Measurements from ENCODE around the gene EPHB1.
"Not testable (repeated sequence)": the region's sequence is repeated elsewhere in the genome, so short reads cannot be mapped to it uniquely, and the experiment has no call there.

Gene EPHB1

DNA sequence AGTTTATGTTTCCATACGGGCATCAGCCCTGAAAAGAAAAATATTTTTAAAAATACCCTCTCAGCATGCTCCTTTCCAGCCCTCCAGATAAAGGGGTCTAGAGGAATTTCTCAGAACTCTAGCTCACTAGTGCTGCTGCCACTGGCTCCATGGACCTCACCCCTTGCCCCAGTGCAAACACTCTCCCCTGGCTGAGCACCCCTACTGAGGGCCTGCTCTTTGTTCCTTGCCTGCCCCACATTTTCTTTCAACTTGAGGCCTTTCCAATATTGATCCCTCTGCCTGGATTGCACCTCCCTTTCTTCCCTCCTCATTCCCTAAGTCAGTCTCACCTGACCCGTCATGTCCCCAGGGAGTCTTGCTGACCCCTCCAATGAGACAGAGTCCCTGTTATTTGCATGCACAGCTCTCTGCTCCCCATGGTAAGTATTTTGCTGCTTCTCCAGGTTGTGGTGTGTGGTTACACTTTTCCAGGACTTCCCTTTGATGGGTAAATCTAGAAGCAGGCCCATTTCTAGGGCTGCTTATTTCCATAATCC is 196.5 kb downstream of the EPHB1 start:
- Histone ChIP-seq H3K9ac (ENCODE audit: low read length) (no peak overlapping the region), H3K4me3 (ENCODE audit: low read length) (no peak overlapping the region), H3K9me3 (ENCODE audit: control insufficient read depth, low read length) (no peaks in the 10 kb centered on the region), H3K36me3 (ENCODE audit: control insufficient read depth, insufficient read depth, low read length, severe bottlenecking) (no peaks in the 10 kb centered on the region), H3K4me1 (ENCODE audit: control insufficient read depth, insufficient read depth, low read length) (no peaks in the 10 kb centered on the region), H3K27me3 (replicated peaks; ENCODE audit: control insufficient read depth, insufficient read depth, low read length) (no peaks in the 10 kb centered on the region)
- no peak for DNase-seq (ENCODE audit: low read depth)

- no peaks in the 10 kb centered on the region for H3K27me3 ChIP-seq (replicated peaks; ENCODE audit: control insufficient read depth, insufficient read depth, low read length)
- no peaks in the 10 kb centered on the region for H3K36me3 ChIP-seq (ENCODE audit: control insufficient read depth, insufficient read depth, low read length, severe bottlenecking)
- no peak overlapping the region for H3K4me3 ChIP-seq (ENCODE audit: low read length)
- no peaks in the 10 kb centered on the region for H3K9me3 ChIP-seq (ENCODE audit: control insufficient read depth, low read length)
- no peak for DNase-seq (ENCODE audit: low read depth)
- no peaks in the 10 kb centered on the region for H3K4me1 ChIP-seq (ENCODE audit: control insufficient read depth, insufficient read depth, low read length)
- no peak overlapping the region for H3K9ac ChIP-seq (ENCODE audit: low read length)
Observed at GRCh38 chr3:134992180-134992579, 197.1 kb downstream of the EPHB1 start.

DNA sequence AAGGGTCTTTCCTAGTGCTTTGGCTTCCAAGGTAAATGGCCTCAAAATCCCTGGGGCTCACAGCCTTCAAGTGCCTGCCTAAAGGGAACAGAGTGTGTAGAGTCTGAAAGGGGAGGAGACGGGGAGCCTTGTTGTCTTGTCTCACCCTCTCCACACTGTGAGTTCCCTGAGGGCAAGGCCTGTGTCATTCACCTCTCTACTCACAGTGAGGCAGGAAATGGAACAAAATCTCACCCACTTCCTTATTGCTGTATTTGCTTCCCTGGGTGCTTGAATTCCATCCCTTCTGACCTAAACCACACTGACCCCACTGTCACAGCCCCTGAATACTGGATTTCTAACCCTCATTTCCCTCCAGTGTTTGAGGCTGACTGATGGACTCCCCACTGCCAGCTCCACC is 197.5 kb downstream of the EPHB1 start:
- Histone ChIP-seq H3K9ac (ENCODE audit: low read length) (no peak overlapping the region), H3K27me3 (replicated peaks; ENCODE audit: control insufficient read depth, insufficient read depth, low read length) (no peaks in the 10 kb centered on the region), H3K9me3 (ENCODE audit: control insufficient read depth, low read length) (no peaks in the 10 kb centered on the region), H3K4me1 (ENCODE audit: control insufficient read depth, insufficient read depth, low read length) (no peaks in the 10 kb centered on the region), H3K4me3 (ENCODE audit: low read length) (no peak overlapping the region), H3K36me3 (ENCODE audit: control insufficient read depth, insufficient read depth, low read length, severe bottlenecking) (no peaks in the 10 kb centered on the region)
- no peak for DNase-seq (ENCODE audit: low read depth)

- Histone ChIP-seq H3K9me3 (ENCODE audit: control insufficient read depth, low read length) (no peaks in the 10 kb centered on the region), H3K4me1 (ENCODE audit: control insufficient read depth, insufficient read depth, low read length) (no peaks in the 10 kb centered on the region), H3K27me3 (replicated peaks; ENCODE audit: control insufficient read depth, insufficient read depth, low read length) (no peaks in the 10 kb centered on the region), H3K36me3 (ENCODE audit: control insufficient read depth, insufficient read depth, low read length, severe bottlenecking) (no peaks in the 10 kb centered on the region), H3K4me3 (ENCODE audit: low read length) (no peak overlapping the region), H3K9ac (ENCODE audit: low read length) (no peak overlapping the region)
- no peak for DNase-seq (ENCODE audit: low read depth)
Observed at GRCh38 chr3:134993011-134993410, 198.0 kb downstream of the EPHB1 start.

DNA sequence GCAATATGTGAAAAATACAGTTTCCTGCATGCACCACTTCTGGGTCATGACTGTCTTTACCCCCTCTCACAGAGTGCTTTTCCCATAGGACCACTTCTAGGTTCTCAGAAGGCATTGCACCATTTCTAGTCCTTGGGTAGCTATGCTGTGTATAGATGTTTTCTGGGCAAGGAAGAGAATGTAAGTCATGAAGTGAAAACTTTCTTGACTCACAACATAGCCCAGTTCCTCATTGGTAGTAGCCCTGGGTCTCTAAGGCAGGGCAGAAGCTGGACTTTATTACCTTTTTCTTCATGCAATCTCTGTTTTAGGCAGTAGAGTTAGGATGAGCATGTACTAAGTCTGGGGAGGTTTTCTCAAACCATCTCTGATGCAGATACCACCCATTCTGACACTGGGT is 203.1 kb downstream of the EPHB1 start:
- Histone ChIP-seq H3K9ac (ENCODE audit: low read length) (no peak overlapping the region), H3K27me3 (replicated peaks; ENCODE audit: control insufficient read depth, insufficient read depth, low read length) (no peaks in the 10 kb centered on the region), H3K9me3 (ENCODE audit: control insufficient read depth, low read length) (no peaks in the 10 kb centered on the region), H3K36me3 (ENCODE audit: control insufficient read depth, insufficient read depth, low read length, severe bottlenecking) (no peaks in the 10 kb centered on the region), H3K4me1 (ENCODE audit: control insufficient read depth, insufficient read depth, low read length) (no peaks in the 10 kb centered on the region), H3K4me3 (ENCODE audit: low read length) (no peak overlapping the region)
- no peak for DNase-seq (ENCODE audit: low read depth)

- DNase-seq (ENCODE audit: low read depth), result no peak
- Histone ChIP-seq H3K4me1 (ENCODE audit: control insufficient read depth, insufficient read depth, low read length) (no peaks in the 10 kb centered on the region), H3K9ac (ENCODE audit: low read length) (no peak overlapping the region), H3K27me3 (replicated peaks; ENCODE audit: control insufficient read depth, insufficient read depth, low read length) (no peaks in the 10 kb centered on the region), H3K36me3 (ENCODE audit: control insufficient read depth, insufficient read depth, low read length, severe bottlenecking) (no peaks in the 10 kb centered on the region), H3K4me3 (ENCODE audit: low read length) (no peak overlapping the region), H3K9me3 (ENCODE audit: control insufficient read depth, low read length) (no peaks in the 10 kb centered on the region)
Observed at GRCh38 chr3:134998855-134999254, 203.8 kb downstream of the EPHB1 start.

DNA sequence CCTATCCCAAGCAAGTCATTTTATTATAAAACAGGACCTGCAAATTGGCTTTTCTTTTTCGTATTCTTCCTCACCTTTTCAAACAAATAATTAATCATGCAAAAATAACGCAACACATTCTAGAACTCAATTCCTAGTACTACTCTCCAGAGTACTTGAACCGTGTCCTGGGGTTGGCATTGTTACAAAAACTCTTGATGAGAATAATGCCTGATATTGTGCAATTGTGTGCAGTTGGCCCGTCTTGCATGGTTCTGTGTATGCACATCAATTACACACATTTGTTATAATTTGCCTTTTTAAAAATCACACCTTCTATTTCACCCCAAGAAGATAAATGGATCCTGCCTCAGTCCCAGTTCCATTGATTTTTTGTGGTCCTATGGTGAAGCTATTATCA is 205.4 kb downstream of the EPHB1 start:
- Histone ChIP-seq H3K9me3 (ENCODE audit: control insufficient read depth, low read length) (no peaks in the 10 kb centered on the region), H3K4me1 (ENCODE audit: control insufficient read depth, insufficient read depth, low read length) (no peaks in the 10 kb centered on the region), H3K9ac (ENCODE audit: low read length) (no peak overlapping the region), H3K4me3 (ENCODE audit: low read length) (no peak overlapping the region), H3K27me3 (replicated peaks; ENCODE audit: control insufficient read depth, insufficient read depth, low read length) (no peaks in the 10 kb centered on the region), H3K36me3 (ENCODE audit: control insufficient read depth, insufficient read depth, low read length, severe bottlenecking) (no peaks in the 10 kb centered on the region)
- no peak for DNase-seq (ENCODE audit: low read depth)

DNA sequence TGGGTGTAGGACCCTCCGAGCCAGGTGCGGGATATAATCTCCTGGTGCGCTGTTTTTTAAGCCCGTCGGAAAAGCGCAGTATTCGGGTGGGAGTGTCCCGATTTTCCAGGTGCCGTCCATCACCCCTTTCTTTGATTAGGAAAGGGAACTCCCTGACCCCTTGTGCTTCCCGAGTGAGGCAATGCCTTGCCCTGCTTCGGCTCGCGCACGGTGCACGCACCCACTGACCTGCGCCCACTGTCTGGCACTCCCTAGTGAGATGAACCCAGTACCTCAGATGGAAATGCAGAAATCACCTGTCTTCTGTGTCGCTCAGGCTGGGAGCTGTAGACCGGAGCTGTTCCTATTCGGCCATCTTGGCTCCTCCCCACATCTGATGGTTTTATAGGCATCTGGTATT is 210.6 kb downstream of the EPHB1 start:
- H3K9me3 ChIP-seq (ENCODE audit: control insufficient read depth, low read length); H3K4me1 ChIP-seq (ENCODE audit: control insufficient read depth, insufficient read depth, low read length); H3K27me3 ChIP-seq (replicated peaks; ENCODE audit: control insufficient read depth, insufficient read depth, low read length); H3K9ac ChIP-seq (ENCODE audit: low read length); DNase-seq (ENCODE audit: low read depth); H3K4me3 ChIP-seq (ENCODE audit: low read length); H3K36me3 ChIP-seq (ENCODE audit: control insufficient read depth, insufficient read depth, low read length, severe bottlenecking): not testable (repeated sequence)

DNA sequence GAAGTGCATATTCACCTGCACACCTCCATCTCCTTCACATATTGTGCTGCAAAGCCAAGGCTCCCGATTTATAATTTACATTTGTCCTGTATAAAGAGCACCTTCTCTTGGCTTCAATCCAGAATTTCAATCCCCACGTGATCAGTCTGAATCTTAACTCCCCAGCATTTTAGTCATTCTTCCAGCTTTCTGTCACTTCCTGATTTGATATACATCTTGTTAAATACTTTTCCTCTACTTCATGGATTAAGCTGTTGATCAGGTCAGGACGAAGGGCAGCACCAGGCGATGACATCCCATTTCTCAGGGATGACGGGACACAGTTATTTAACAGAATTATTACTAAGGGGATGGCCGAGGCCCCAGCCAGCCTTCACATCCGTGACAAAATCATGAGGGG is 212.5 kb downstream of the EPHB1 start:
- Histone ChIP-seq H3K4me3 (ENCODE audit: low read length) (no peak overlapping the region), H3K36me3 (ENCODE audit: control insufficient read depth, insufficient read depth, low read length, severe bottlenecking) (no peaks in the 10 kb centered on the region), H3K27me3 (replicated peaks; ENCODE audit: control insufficient read depth, insufficient read depth, low read length) (no peaks in the 10 kb centered on the region), H3K9me3 (ENCODE audit: control insufficient read depth, low read length) (no peaks in the 10 kb centered on the region), H3K9ac (ENCODE audit: low read length) (no peak overlapping the region), H3K4me1 (ENCODE audit: control insufficient read depth, insufficient read depth, low read length) (no peaks in the 10 kb centered on the region)
- no peak for DNase-seq (ENCODE audit: low read depth)

DNA sequence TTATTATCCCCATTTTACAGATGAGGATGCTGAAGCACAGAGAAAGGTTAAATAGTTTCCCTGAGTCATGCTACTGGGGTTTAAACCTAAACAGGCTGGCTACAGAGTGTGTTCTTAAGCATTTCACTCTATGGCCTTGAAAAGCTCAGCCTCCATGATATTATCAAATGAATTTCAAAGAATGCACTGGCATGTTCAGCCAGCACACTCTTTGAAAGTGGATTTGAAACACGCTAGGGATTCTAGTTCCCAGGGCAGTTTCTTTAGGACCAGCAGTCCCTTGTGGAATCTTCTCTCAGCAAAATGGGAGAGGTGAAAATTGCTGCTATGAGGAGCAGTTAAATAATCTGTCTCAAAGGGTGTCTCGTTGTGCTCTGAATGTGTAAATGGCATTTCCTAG is 213.3 kb downstream of the EPHB1 start:
- no peak for DNase-seq (ENCODE audit: low read depth)
- no peak overlapping the region for H3K4me3 ChIP-seq (ENCODE audit: low read length)

GRCh38 chr3:135009014-135009413 is 214.0 kb downstream of the EPHB1 start:
- Histone ChIP-seq H3K27me3 (replicated peaks; ENCODE audit: control insufficient read depth, insufficient read depth, low read length) (no peaks in the 10 kb centered on the region), H3K9ac (ENCODE audit: low read length) (no peak overlapping the region), H3K4me3 (ENCODE audit: low read length) (no peak overlapping the region), H3K4me1 (ENCODE audit: control insufficient read depth, insufficient read depth, low read length) (no peaks in the 10 kb centered on the region), H3K9me3 (ENCODE audit: control insufficient read depth, low read length) (no peaks in the 10 kb centered on the region), H3K36me3 (ENCODE audit: control insufficient read depth, insufficient read depth, low read length, severe bottlenecking) (no peaks in the 10 kb centered on the region)
- no peak for DNase-seq (ENCODE audit: low read depth)

More for the DNA sequence above, 213.3 kb downstream of the EPHB1 start:
- H3K36me3 ChIP-seq (ENCODE audit: control insufficient read depth, insufficient read depth, low read length, severe bottlenecking), result no peaks in the 10 kb centered on the region
- no peaks in the 10 kb centered on the region for H3K9me3 ChIP-seq (ENCODE audit: control insufficient read depth, low read length)
- H3K27me3 ChIP-seq (replicated peaks; ENCODE audit: control insufficient read depth, insufficient read depth, low read length), result no peaks in the 10 kb centered on the region
- no peaks in the 10 kb centered on the region for H3K4me1 ChIP-seq (ENCODE audit: control insufficient read depth, insufficient read depth, low read length)
- H3K9ac ChIP-seq (ENCODE audit: low read length), result no peak overlapping the region

GRCh38 chr3:135012101-135012500 is 217.0 kb downstream of the EPHB1 start:
- Histone ChIP-seq H3K9ac (ENCODE audit: low read length) (no peak overlapping the region), H3K4me3 (ENCODE audit: low read length) (no peak overlapping the region), H3K4me1 (ENCODE audit: control insufficient read depth, insufficient read depth, low read length) (no peaks in the 10 kb centered on the region), H3K9me3 (ENCODE audit: control insufficient read depth, low read length) (no peaks in the 10 kb centered on the region), H3K36me3 (ENCODE audit: control insufficient read depth, insufficient read depth, low read length, severe bottlenecking) (no peaks in the 10 kb centered on the region), H3K27me3 (replicated peaks; ENCODE audit: control insufficient read depth, insufficient read depth, low read length) (no peaks in the 10 kb centered on the region)
- DNase-seq (ENCODE audit: low read depth), result no peak

All from adipocyte (in vitro differentiated cells).